ENCODE data around the gene CMTM4. TPM values are rescaled to one million over a fixed set of nuclear protein-coding genes. Genes with fewer than 3 reads are reported as not detected.
"Not testable (repeated sequence)": the region's sequence is repeated elsewhere in the genome, so short reads cannot be mapped to it uniquely, and the experiment has no call there.

Gene CMTM4
- polyA plus RNA-seq, 12 donors, result 8.4 to 18.7 (median 11.0) TPM; not detected in 1

GRCh38 chr16:66677836-66678235 lies 18.7 kb downstream of the CMTM4 start:
- DNase-seq, result no peak

GRCh38 chr16:66677179-66677578 lies 19.4 kb downstream of the CMTM4 start:
- DNase-seq, result no peak

- no peak for DNase-seq
Measured at GRCh38 chr16:66676599-66676998, 19.9 kb downstream of the CMTM4 start.

GRCh38 chr16:66673691-66674090 lies 22.9 kb downstream of the CMTM4 start:
- DNase-seq, result no peak

- no peak for DNase-seq
Measured at GRCh38 chr16:66670691-66671388, 25.7 kb downstream of the CMTM4 start.

- DNase-seq, result no peak
Measured at GRCh38 chr16:66668777-66669444, 27.6 kb downstream of the CMTM4 start.

GRCh38 chr16:66667944-66668343 lies 28.6 kb downstream of the CMTM4 start:
- no peak for DNase-seq

- no peak for DNase-seq
Measured at GRCh38 chr16:66662445-66663194, 33.9 kb downstream of the CMTM4 start.

GRCh38 chr16:66661671-66662346 lies 34.7 kb downstream of the CMTM4 start:
- DNase-seq, result not testable (repeated sequence)

GRCh38 chr16:66661210-66661560 lies 35.4 kb downstream of the CMTM4 start:
- no peak for DNase-seq

GRCh38 chr16:66660422-66661209 lies 35.9 kb downstream of the CMTM4 start:
- peak; percentile 78 for DNase-seq

- DNase-seq, result no peak
Measured at GRCh38 chr16:66658860-66659190, 37.7 kb downstream of the CMTM4 start.

GRCh38 chr16:66658143-66658859 lies 38.2 kb downstream of the CMTM4 start:
- DNase-seq, result no peak

GRCh38 chr16:66656547-66656946 lies 40.0 kb downstream of the CMTM4 start:
- no peak for DNase-seq

GRCh38 chr16:66653581-66654350 lies 42.8 kb downstream of the CMTM4 start:
- DNase-seq, result no peak

GRCh38 chr16:66652661-66653360 lies 43.7 kb downstream of the CMTM4 start:
- DNase-seq, result no peak

GRCh38 chr16:66651965-66652364 lies 44.6 kb downstream of the CMTM4 start:
- DNase-seq, result no peak

GRCh38 chr16:66651474-66651765 lies 45.1 kb downstream of the CMTM4 start:
- DNase-seq, result no peak

GRCh38 chr16:66650707-66651473 lies 45.7 kb downstream of the CMTM4 start:
- peak; percentile 90 for DNase-seq
